ENCODE data around the gene PMM2.

The PMM2 gene

DNA sequence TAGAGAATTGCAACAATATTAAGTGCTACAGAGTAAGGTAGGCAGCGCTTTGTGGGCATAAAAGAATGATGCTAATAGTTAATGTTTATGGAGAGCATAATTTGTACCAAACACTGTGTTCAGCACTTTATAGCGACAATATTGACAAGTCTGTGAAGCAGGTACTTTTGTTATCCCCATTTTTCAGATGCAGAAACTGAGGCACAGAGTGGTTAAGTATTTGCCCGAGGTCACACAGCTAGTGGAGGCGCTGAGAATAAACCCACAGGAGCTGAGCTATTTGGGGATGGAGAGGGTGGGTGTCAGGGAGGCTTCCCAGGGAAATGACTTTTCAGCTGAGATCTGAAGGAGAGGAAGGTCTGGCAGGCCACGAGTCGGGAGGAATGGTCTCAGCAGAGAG is 39.6 kb upstream of the PMM2 start:
- H3K27me3 ChIP-seq (replicated peaks), result no peaks in the 10 kb centered on the region
- in situ Hi-C loops (cut with HindIII; ENCODE audit: low pct_ligation_motif_present, low sequenced_read_pairs), result no loop called here

DNA sequence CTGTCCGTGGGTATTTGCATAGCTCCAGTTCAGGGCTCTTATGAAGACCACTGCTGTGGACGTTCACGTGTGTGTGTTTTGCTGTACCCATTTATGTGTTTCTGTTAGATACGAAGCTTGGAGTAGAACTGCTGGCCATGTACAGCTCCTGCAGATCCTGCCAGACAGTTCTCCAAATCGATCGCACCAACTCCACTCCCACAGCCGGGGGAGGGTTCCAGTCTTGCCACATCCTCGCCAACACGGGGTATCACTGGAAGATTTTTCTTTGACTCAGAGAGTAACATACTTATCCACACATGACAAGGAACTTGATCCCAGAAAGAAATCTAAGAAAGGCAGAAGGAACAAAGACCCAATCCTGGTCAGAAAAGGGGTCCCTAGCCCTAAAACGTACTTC is 37.6 kb upstream of the PMM2 start:
- Histone ChIP-seq H3K4me3 (ENCODE audit: low read depth, low read length) (no peak overlapping the region), H3K27me3 (replicated peaks) (no peaks in the 10 kb centered on the region), H3K27ac (no peak overlapping the region), H3K36me3 (replicated peaks) (no peaks in the 10 kb centered on the region)
- TF ChIP-seq, protein P1, sequence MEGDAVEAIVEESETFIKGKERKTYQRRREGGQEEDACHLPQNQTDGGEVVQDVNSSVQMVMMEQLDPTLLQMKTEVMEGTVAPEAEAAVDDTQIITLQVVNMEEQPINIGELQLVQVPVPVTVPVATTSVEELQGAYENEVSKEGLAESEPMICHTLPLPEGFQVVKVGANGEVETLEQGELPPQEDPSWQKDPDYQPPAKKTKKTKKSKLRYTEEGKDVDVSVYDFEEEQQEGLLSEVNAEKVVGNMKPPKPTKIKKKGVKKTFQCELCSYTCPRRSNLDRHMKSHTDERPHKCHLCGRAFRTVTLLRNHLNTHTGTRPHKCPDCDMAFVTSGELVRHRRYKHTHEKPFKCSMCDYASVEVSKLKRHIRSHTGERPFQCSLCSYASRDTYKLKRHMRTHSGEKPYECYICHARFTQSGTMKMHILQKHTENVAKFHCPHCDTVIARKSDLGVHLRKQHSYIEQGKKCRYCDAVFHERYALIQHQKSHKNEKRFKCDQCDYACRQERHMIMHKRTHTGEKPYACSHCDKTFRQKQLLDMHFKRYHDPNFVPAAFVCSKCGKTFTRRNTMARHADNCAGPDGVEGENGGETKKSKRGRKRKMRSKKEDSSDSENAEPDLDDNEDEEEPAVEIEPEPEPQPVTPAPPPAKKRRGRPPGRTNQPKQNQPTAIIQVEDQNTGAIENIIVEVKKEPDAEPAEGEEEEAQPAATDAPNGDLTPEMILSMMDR (IDR thresholded peaks at IDR 0.05; ENCODE audit: low read depth, low read length, missing control alignments), result no peak
- in situ Hi-C loops (cut with HindIII; ENCODE audit: low pct_ligation_motif_present, low sequenced_read_pairs), result no loop called here
- DNase-seq, result no peak

More for the DNA sequence above, 39.6 kb upstream of the PMM2 start:
- no peaks in the 10 kb centered on the region for H3K36me3 ChIP-seq (replicated peaks)
- no peak overlapping the region for H3K27ac ChIP-seq
- no peak for DNase-seq
- TF ChIP-seq, protein P1 (IDR thresholded peaks at IDR 0.05; ENCODE audit: low read depth, low read length, missing control alignments), result no peak
- no peak overlapping the region for H3K4me3 ChIP-seq (ENCODE audit: low read depth, low read length)

DNA sequence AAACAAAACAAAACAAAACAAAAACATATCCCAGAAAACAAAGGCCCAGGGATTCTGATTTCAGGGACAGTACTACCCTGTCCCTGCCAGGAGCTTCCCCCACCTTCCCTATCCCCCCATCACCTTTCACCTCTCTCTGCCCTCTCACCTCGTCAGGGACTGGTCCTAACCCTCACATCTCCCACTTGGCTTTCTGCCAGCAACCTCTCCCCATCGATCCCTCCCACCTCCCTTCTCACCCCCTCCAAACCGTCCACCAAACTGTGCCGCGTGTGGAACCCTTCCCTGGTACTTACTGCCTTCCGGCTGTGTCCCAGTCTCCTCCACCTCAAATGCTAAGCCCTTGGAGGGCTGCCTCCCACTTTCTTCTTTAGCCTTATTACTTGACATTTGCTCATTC is 36.6 kb upstream of the PMM2 start:
- H3K27me3 ChIP-seq (replicated peaks), result no peaks in the 10 kb centered on the region
- no peak overlapping the region for H3K4me3 ChIP-seq (ENCODE audit: low read depth, low read length)
- no peak for DNase-seq
- TF ChIP-seq, protein P1 (IDR thresholded peaks at IDR 0.05; ENCODE audit: low read depth, low read length, missing control alignments), result no peak
- no peak overlapping the region for H3K27ac ChIP-seq
- in situ Hi-C loops (cut with HindIII; ENCODE audit: low pct_ligation_motif_present, low sequenced_read_pairs), result no loop called here
- H3K36me3 ChIP-seq (replicated peaks), result no peaks in the 10 kb centered on the region

- in situ Hi-C loops (cut with HindIII; ENCODE audit: low pct_ligation_motif_present, low sequenced_read_pairs), result no loop called here
- TF ChIP-seq, protein P1 (IDR thresholded peaks at IDR 0.05; ENCODE audit: low read depth, low read length, missing control alignments), result no peak
- no peak overlapping the region for H3K27ac ChIP-seq
- DNase-seq, result no peak
- H3K27me3 ChIP-seq (replicated peaks), result no peaks in the 10 kb centered on the region
- no peaks in the 10 kb centered on the region for H3K36me3 ChIP-seq (replicated peaks)
- H3K4me3 ChIP-seq (ENCODE audit: low read depth, low read length), result no peak overlapping the region
Observed at GRCh38 chr16:8762254-8762653, 35.4 kb upstream of the PMM2 start.

GRCh38 chr16:8763083-8763482 is 34.6 kb upstream of the PMM2 start:
- Histone ChIP-seq H3K4me3 (ENCODE audit: low read depth, low read length) (no peak overlapping the region), H3K27me3 (replicated peaks) (no peaks in the 10 kb centered on the region), H3K36me3 (replicated peaks) (no peaks in the 10 kb centered on the region), H3K27ac (no peak overlapping the region)
- TF ChIP-seq, protein P1 (IDR thresholded peaks at IDR 0.05; ENCODE audit: low read depth, low read length, missing control alignments), result no peak
- in situ Hi-C loops (cut with HindIII; ENCODE audit: low pct_ligation_motif_present, low sequenced_read_pairs), result no loop called here
- no peak for DNase-seq

GRCh38 chr16:8763899-8764298 is 33.7 kb upstream of the PMM2 start:
- TF ChIP-seq, protein P1 (IDR thresholded peaks at IDR 0.05; ENCODE audit: low read depth, low read length, missing control alignments), result no peak
- Histone ChIP-seq H3K27me3 (replicated peaks) (no peaks in the 10 kb centered on the region), H3K36me3 (replicated peaks) (no peaks in the 10 kb centered on the region), H3K4me3 (ENCODE audit: low read depth, low read length) (no peak overlapping the region), H3K27ac (no peak overlapping the region)
- in situ Hi-C loops (cut with HindIII; ENCODE audit: low pct_ligation_motif_present, low sequenced_read_pairs), result no loop called here
- DNase-seq, result no peak
